Effector memory CD8-positive, alpha-beta T cell (primary cell): Measurements from ENCODE around the gene ZBTB7C.

Experiments
- ATAC-seq: fragments of 150-1000 bp; cut with Tn5 transposase; replicated peaks from 2 replicates; pipeline ENCODE4 v1.10.0; 2021; ENCODE audit warnings: mild to moderate bottlenecking, moderate library complexity
- DNase-seq, 3 experiments: peaks; one replicate each; pipeline ENCODE4 v3.0.0; 2021
- H3K27ac Mint-ChIP-seq, 2 donors: one replicate each; pipeline ENCODE4 v1.8.0; 2022; ENCODE audit warnings: mild to moderate bottlenecking in 2 of 2, mixed read lengths in 2 of 2, moderate library complexity in 2 of 2
- H3K27me3 Mint-ChIP-seq, 2 donors: one replicate each; pipeline ENCODE4 v1.8.0; 2022; ENCODE audit warnings: mixed read lengths in 2 of 2
- H3K36me3 Mint-ChIP-seq: one replicate; pipeline ENCODE4 v1.8.0; 2022; ENCODE audit warnings: mild to moderate bottlenecking, moderate library complexity, mixed read lengths; ENCODE audit not compliant: insufficient read depth
- H3K4me1 Mint-ChIP-seq, 2 donors: one replicate each; pipeline ENCODE4 v1.8.0; 2022; ENCODE audit warnings: low read depth in 2 of 2, mixed read lengths in 2 of 2
- H3K4me3 Mint-ChIP-seq, 2 donors: one replicate each; pipeline ENCODE4 v1.8.0; 2022; ENCODE audit warnings: mild to moderate bottlenecking in 2 of 2, mixed read lengths in 2 of 2, moderate library complexity in 2 of 2
- H3K9me3 Mint-ChIP-seq, 2 donors: one replicate each; pipeline ENCODE4 v1.8.0; 2022; ENCODE audit warnings: mixed read lengths in 2 of 2

ZBTB7C gene

DNA sequence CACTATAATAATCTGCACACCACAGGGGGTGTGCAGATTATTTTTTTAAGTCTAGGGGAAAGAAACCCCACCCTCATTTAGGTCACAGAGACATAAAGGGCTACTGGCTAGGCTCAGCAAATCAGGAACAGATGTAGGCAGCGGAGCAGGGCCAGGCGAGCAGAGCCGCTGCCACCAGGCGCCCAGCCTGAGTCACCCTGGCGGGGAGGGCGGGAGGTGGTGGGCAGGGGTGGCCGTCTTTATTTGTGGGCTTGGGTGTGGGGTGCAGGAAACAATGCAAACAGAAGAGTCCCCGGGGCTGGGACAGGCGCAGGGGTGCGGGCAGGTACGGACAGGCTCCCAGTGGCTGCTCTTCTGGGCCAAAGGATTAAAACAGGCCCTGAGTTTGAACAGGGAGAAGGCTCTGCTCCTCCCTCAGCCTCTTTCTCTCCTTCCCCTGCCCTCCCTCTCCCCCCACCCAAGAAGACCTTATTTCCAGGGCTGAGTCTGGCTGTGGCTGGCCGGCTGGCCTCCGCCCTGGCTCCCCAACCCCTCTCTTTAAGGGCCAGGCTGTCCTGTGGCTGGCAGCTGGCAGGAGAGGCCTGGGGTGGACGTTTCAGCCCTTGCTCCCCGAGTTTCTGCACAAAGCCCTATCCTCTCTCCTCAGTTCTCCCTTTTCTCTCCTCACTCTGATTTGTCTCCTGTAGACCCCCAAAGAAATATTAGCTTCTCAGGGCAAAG, 335.8 kb downstream of the ZBTB7C start:
- Mint-ChIP-seq H3K36me3 (no peaks in the 10 kb centered on the region), H3K4me1 (no peaks in the 10 kb centered on the region), H3K27ac (no peak overlapping the region), H3K9me3 (no peaks in the 10 kb centered on the region), H3K4me3 (no peak overlapping the region), H3K27me3 (peaks cover 27 to 91% of the 10 kb centered on the region in 2 donors)
- no peak for ATAC-seq
- no peak for DNase-seq

DNA sequence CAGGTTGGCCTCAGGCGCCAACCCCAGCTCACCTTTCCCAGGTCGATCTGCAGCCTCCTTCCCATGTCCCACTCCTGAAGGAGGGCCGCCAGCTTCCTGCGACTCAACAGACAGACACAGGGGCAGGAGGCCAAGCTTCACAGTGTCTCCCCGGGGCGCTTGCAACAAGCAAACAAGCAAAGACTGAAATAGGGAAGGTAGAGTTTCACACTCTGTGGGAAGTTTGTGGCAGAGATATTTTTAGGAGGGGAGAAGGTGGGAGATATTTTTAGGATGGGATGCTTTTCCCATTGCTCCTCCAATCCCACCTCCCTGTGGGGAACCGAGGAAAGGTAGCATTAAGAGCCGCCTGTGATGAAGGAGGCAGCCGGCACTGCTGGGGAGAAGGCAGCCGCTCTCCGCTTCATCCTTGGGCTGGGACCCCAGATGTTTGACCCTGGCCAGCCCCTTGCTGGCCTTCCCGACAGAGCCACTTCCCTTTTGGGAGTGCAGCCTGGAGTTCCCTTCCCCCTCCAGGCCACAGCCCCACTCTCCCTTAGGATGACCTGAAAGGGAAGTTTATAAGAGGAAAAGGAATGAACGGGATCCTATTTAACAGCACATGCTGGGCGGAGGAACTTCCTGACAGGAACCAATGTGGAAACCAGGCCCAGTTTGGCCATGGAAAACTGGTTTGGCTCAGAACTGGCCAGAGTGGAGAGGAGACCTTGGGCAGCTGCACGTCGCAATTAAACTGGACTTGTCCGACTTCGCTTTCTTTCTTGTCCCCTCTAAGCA, 336.6 kb downstream of the ZBTB7C start:
- Mint-ChIP-seq H3K4me1 (no peaks in the 10 kb centered on the region), H3K27ac (no peak overlapping the region), H3K4me3 (no peak overlapping the region), H3K27me3 (peaks cover 23 to 90% of the 10 kb centered on the region in 2 donors), H3K9me3 (no peaks in the 10 kb centered on the region), H3K36me3 (no peaks in the 10 kb centered on the region)
- no peak for ATAC-seq
- DNase-seq, result no peak

GRCh38 chr18:48068916-48069445, 340.2 kb downstream of the ZBTB7C start:
- Mint-ChIP-seq H3K27me3 (peaks cover 11 to 67% of the 10 kb centered on the region in 2 donors), H3K9me3 (no peaks in the 10 kb centered on the region), H3K4me1 (no peaks in the 10 kb centered on the region), H3K4me3 (no peak overlapping the region), H3K27ac (no peak overlapping the region), H3K36me3 (no peaks in the 10 kb centered on the region)
- ATAC-seq (no peak), DNase-seq (no peak)

GRCh38 chr18:48066225-48066652, 342.9 kb downstream of the ZBTB7C start:
- Mint-ChIP-seq H3K36me3 (no peaks in the 10 kb centered on the region), H3K9me3 (no peaks in the 10 kb centered on the region), H3K4me3 (no peak overlapping the region), H3K27me3 (peaks cover 0 to 51% of the 10 kb centered on the region in 2 donors), H3K4me1 (no peaks in the 10 kb centered on the region), H3K27ac (no peak overlapping the region)
- DNase-seq (no peak), ATAC-seq (no peak)

DNA sequence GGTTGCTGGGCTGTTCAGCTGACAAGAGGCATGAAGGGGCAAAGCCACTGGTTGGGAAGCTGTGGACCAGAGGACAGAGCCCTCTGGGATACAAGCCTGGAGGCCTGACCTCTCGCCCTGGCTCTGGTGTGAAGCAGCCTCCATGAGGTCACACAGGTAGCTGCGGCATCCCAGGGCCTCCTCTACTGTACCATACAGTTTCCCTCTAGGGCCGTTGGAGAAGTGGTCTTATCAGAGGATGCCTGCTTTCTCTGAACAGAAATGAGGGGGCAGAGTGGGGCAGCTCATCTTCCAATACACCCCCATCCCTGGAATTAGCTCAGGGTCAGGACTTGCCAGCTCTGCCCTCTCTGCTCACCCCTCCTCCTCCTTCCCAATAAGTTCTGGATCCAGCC, 343.6 kb downstream of the ZBTB7C start:
- H3K4me3 Mint-ChIP-seq, result no peak overlapping the region
- peaks cover 5 to 51% of the 10 kb centered on the region in 2 donors for H3K27me3 Mint-ChIP-seq
- H3K4me1 Mint-ChIP-seq, result no peaks in the 10 kb centered on the region
- no peak for DNase-seq
- no peaks in the 10 kb centered on the region for H3K36me3 Mint-ChIP-seq
- no peaks in the 10 kb centered on the region for H3K9me3 Mint-ChIP-seq
- H3K27ac Mint-ChIP-seq, result no peak overlapping the region
- no peak for ATAC-seq

GRCh38 chr18:48064978-48065600, 344.1 kb downstream of the ZBTB7C start:
- no peaks in the 10 kb centered on the region for H3K36me3 Mint-ChIP-seq
- no peak overlapping the region for H3K27ac Mint-ChIP-seq
- H3K27me3 Mint-ChIP-seq, result peaks cover 10 to 51% of the 10 kb centered on the region in 2 donors
- no peak for DNase-seq
- H3K4me3 Mint-ChIP-seq, result no peak overlapping the region
- no peaks in the 10 kb centered on the region for H3K4me1 Mint-ChIP-seq
- H3K9me3 Mint-ChIP-seq, result no peaks in the 10 kb centered on the region
- ATAC-seq, result no peak

DNA sequence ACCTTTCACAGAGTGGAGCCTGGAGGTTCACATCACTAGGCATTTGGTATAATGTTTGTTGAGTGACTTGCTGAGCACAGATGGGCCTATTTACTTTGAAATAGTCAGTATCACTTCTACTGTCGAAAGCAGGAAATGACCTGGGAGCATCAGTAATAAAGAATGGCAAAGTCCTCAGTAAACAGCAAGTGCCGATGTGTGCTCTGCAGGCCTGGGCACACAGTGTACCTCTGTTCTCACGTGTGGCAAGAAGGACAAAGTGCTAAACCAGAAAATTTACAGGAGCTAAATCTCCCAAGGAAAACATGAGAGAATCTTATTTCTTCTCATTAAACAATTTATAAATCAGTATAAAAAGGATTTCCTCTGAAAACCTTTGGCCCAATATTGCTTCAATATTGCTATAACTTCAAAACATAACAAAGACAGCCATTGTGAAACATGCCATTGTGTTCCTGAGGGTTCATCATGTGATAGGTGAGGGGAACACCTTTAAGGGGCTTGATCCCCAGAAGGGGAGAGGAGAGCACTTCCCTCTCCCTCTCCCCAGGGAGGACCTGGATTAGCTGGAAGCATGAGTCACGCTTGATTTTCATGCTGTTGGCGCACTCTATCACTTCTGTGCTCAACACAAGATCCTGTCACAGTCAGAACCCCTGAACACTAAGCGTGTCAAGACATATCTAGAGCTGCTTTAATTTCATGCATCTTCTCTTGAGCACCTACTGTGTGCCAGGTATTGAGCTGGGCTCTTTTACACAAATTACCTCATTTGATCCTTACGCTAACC, 347.2 kb downstream of the ZBTB7C start:
- Mint-ChIP-seq H3K27me3 (peaks cover 39 to 65% of the 10 kb centered on the region in 2 donors), H3K9me3 (no peaks in the 10 kb centered on the region), H3K36me3 (no peaks in the 10 kb centered on the region), H3K4me3 (no peak overlapping the region), H3K4me1 (peaks cover 0 to 2% of the 10 kb centered on the region in 2 donors), H3K27ac (no peak overlapping the region)
- no peak for DNase-seq
- no peak for ATAC-seq

DNA sequence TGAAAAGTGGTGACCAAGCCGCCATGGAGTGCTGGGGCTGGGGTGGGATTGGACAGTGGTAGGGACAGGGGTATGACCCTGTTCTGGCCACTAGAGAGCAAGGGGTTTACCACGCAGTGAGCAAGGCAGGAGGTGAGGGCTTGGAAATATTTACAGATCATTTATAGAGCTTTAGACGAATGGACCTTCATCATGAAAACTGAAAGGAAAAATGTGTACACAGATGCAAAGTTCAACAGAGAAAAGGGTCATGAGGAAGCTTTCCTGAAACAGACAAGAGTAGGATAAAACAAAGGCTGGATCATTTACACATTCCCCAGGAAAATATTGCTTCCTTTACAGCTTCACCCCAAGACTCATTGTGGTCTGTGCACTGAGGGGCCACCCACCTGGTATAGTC, 348.2 kb downstream of the ZBTB7C start:
- ATAC-seq, result no peak
- Mint-ChIP-seq H3K36me3 (no peaks in the 10 kb centered on the region), H3K4me3 (no peak overlapping the region), H3K27me3 (peaks cover 43 to 64% of the 10 kb centered on the region in 2 donors), H3K27ac (no peak overlapping the region), H3K9me3 (no peaks in the 10 kb centered on the region), H3K4me1 (peaks cover 0 to 2% of the 10 kb centered on the region in 2 donors)
- no peak for DNase-seq

DNA sequence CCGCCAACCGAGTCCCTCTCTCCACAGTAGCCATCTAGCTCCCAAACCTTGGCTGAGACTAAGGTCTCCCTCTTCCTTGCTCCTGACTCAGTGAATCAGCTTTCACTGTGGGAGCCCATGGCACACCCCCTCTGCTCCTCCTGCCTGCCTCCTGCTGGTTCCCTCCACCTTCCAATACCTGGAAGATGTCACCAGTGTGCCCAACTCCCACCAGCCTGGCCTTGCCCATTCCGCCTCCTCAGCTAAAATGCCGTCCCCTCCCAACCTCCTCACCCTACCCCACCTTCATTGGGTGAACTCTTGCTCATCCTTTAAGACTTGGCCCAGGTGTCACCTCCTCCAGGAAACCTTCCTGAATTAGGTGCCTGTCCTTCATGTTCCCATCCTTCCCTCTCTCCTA, 348.8 kb downstream of the ZBTB7C start:
- Mint-ChIP-seq H3K4me1 (peaks cover 0 to 2% of the 10 kb centered on the region in 2 donors), H3K27ac (no peak overlapping the region), H3K27me3 (peaks cover 48 to 64% of the 10 kb centered on the region in 2 donors), H3K4me3 (no peak overlapping the region), H3K9me3 (no peaks in the 10 kb centered on the region), H3K36me3 (no peaks in the 10 kb centered on the region)
- ATAC-seq (no peak), DNase-seq (no peak)

GRCh38 chr18:48059455-48060010, 349.6 kb downstream of the ZBTB7C start:
- ATAC-seq (no peak), DNase-seq (no peak)
- no peak overlapping the region for H3K4me3 Mint-ChIP-seq
- no peaks in the 10 kb centered on the region for H3K36me3 Mint-ChIP-seq
- peaks cover 54 to 72% of the 10 kb centered on the region in 2 donors for H3K27me3 Mint-ChIP-seq
- H3K4me1 Mint-ChIP-seq, result peaks cover 0 to 2% of the 10 kb centered on the region in 2 donors
- no peaks in the 10 kb centered on the region for H3K9me3 Mint-ChIP-seq
- no peak overlapping the region for H3K27ac Mint-ChIP-seq

DNA sequence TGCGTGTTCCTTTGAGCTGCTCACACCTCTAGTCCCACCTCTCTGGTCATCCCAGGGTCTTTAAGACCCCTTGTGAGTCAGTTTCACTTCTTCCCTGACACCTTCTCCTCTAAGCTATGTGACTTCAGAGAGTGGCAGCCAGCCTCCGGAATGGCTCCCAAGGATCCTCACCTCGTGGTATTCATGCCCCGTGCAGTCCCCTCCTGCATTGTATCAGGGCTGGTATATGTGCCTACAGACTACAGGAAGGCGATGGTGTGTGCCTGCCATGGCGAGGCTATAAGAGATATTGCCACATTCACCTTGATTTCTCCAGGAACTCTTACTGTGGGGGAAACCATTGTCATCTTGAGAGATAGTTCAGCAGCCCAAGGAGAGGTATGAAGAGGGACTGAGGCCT, 350.7 kb downstream of the ZBTB7C start:
- no peaks in the 10 kb centered on the region for H3K9me3 Mint-ChIP-seq
- H3K36me3 Mint-ChIP-seq, result no peaks in the 10 kb centered on the region
- peaks cover 64 to 81% of the 10 kb centered on the region in 2 donors for H3K27me3 Mint-ChIP-seq
- DNase-seq (no peak), ATAC-seq (no peak)
- no peak overlapping the region for H3K27ac Mint-ChIP-seq
- peaks cover 0 to 7% of the 10 kb centered on the region in 2 donors for H3K4me1 Mint-ChIP-seq
- no peak overlapping the region for H3K4me3 Mint-ChIP-seq

GRCh38 chr18:48057018-48057417, 352.2 kb downstream of the ZBTB7C start:
- Mint-ChIP-seq H3K4me1 (peaks cover 0 to 7% of the 10 kb centered on the region in 2 donors), H3K9me3 (no peaks in the 10 kb centered on the region), H3K27me3 (peaks cover 77 to 88% of the 10 kb centered on the region in 2 donors), H3K27ac (no peak overlapping the region), H3K4me3 (no peak overlapping the region), H3K36me3 (no peaks in the 10 kb centered on the region)
- no peak for DNase-seq
- no peak for ATAC-seq

- Mint-ChIP-seq H3K27me3 (peaks cover 81 to 91% of the 10 kb centered on the region in 2 donors), H3K4me1 (peaks cover 0 to 7% of the 10 kb centered on the region in 2 donors), H3K4me3 (no peak overlapping the region), H3K9me3 (no peaks in the 10 kb centered on the region), H3K36me3 (no peaks in the 10 kb centered on the region), H3K27ac (no peak overlapping the region)
- ATAC-seq, result no peak
- no peak for DNase-seq
Observed at GRCh38 chr18:48055351-48055750, 353.8 kb downstream of the ZBTB7C start.
